ENCODE data around the gene TNRC18.
"Not testable (repeated sequence)": the region's sequence is repeated elsewhere in the genome, so short reads cannot be mapped to it uniquely, and the experiment has no call there.

- TF ChIP-seq EZH2 (IDR thresholded peaks at IDR 0.05; ENCODE audit: insufficient read depth, poor library complexity, severe bottlenecking); EZH2phosphoT487 (IDR thresholded peaks at IDR 0.05; ENCODE audit: insufficient read depth, low read depth): not testable (repeated sequence)
These were observed 131.8 kb downstream of the TNRC18 start for GRCh38 chr7:5291711-5292335.

All from GM23248 (cell line).